ENCODE measurements around the gene COX6A2. TPM values are rescaled to one million over a fixed set of nuclear protein-coding genes. Genes with fewer than 3 reads are reported as not detected.

The COX6A2 gene
- total and polyA plus RNA-seq, 2 donors (not counting 3 experiments of a cell fraction or from before 2014, with no cell fraction given), result not detected

DNA sequence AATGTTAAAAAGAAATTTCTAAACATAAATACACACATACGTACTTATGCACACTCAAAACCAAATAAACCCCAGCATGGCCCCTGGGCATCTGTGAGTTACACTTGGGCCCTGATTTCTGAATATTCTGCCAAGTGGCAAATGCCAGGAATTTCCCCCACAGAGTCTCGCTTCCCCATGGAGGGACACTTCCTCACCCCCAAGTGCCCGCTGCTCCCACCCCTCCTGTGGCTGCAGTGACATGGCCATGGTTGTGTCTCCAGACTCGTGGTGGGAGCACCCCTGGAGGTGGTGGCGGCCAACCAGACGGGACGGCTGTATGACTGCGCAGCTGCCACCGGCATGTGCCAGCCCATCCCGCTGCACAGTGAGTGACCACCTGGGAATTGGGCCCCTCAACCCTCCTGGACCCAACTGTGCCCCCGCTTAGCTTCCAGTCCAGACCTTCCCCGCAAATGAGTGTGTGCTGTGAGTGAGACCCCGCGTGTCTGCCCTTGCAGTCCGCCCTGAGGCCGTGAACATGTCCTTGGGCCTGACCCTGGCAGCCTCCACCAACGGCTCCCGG, 31.0 kb downstream of the COX6A2 start:
- BruUV-seq (replicated peaks), result no TSS peak
- H3K9me3 ChIP-seq (replicated peaks; ENCODE audit: control insufficient read depth, insufficient read depth, low read length), result no peaks in the 10 kb centered on the region
- no peaks in the 10 kb centered on the region for H3K9me1 ChIP-seq (replicated peaks; ENCODE audit: control insufficient read depth, extremely low read depth, insufficient read depth, low read length)
- no peak overlapping the region for H3K4me3 ChIP-seq (replicated peaks in 1 of 3; ENCODE audit: insufficient read depth in 1 of 3, low read depth in 1 of 3, low read length in 3 of 3)
- H3K4me2 ChIP-seq (ENCODE audit: insufficient read depth, low read length), result no peak overlapping the region
- no peaks in the 10 kb centered on the region for H3K27me3 ChIP-seq (ENCODE audit: control insufficient read depth in 2 of 2, insufficient read depth in 2 of 2, low read length in 2 of 2)
- H4K20me1 ChIP-seq (replicated peaks; ENCODE audit: control insufficient read depth, extremely low read depth, insufficient read depth, low read length), result no peaks in the 10 kb centered on the region
- no peaks in the 10 kb centered on the region for H3K36me3 ChIP-seq (ENCODE audit: control insufficient read depth in 2 of 2, extremely low read depth in 1 of 2, insufficient read depth in 2 of 2, low read length in 2 of 2)
- dilution Hi-C loops (cut with MboI; ENCODE audit: extremely low pct_ligation_motif_present, low sequenced_read_pairs), result no loop called here
- no peak overlapping the region for H2AFZ ChIP-seq (ENCODE audit: low read depth, low read length)
- no peaks in the 10 kb centered on the region for H3K4me1 ChIP-seq (ENCODE audit: control insufficient read depth, extremely low read depth, insufficient read depth, low read length)
- no peak overlapping the region for H3K27ac ChIP-seq (ENCODE audit: insufficient read depth, low read depth, low read length)
- DNase-seq (ENCODE audit: low read depth, low spot score) (no peak), FAIRE-seq (no peak)
- ChIA-PET POLR2A (no interaction called here), CTCF (no interaction called here)
- H3K79me2 ChIP-seq (ENCODE audit: control insufficient read depth, insufficient read depth, low read length), result no peaks in the 10 kb centered on the region
- no peak overlapping the region for H3K9ac ChIP-seq (replicated peaks; ENCODE audit: extremely low read depth, insufficient read depth, low read length)
- intact Hi-C loops (cut with micrococcal nuclease), result no loop called here
- TF ChIP-seq POLR2A (IDR thresholded peaks at IDR 0.05; ENCODE audit: low read depth, low read length), result no peak
- TF ChIP-seq CTCF (IDR thresholded peaks at IDR 0.05; ENCODE audit: extremely low read depth in 1 of 2, insufficient read depth in 1 of 2, low read depth in 1 of 2, low read length in 2 of 2), result no peak
- no peak for TF ChIP-seq FOS (IDR thresholded peaks at IDR 0.05; ENCODE audit: borderline replicate concordance, insufficient read depth, low read length)

GRCh38 chr16:31395647-31396046, 32.5 kb downstream of the COX6A2 start:
- no peaks in the 10 kb centered on the region for H3K4me1 ChIP-seq (ENCODE audit: control insufficient read depth, extremely low read depth, insufficient read depth, low read length)
- FAIRE-seq, result no peak
- H3K4me3 ChIP-seq (replicated peaks in 1 of 3; ENCODE audit: insufficient read depth in 1 of 3, low read depth in 1 of 3, low read length in 3 of 3), result no peak overlapping the region
- BruUV-seq (replicated peaks), result no TSS peak
- H3K9me3 ChIP-seq (replicated peaks; ENCODE audit: control insufficient read depth, insufficient read depth, low read length), result no peaks in the 10 kb centered on the region
- H3K9ac ChIP-seq (replicated peaks; ENCODE audit: extremely low read depth, insufficient read depth, low read length), result no peak overlapping the region
- no peak for TF ChIP-seq FOS (IDR thresholded peaks at IDR 0.05; ENCODE audit: borderline replicate concordance, insufficient read depth, low read length)
- no peak for TF ChIP-seq EZH2 (IDR thresholded peaks at IDR 0.05; ENCODE audit: borderline replicate concordance, low read depth, low read length, severe bottlenecking)
- no peak for TF ChIP-seq JUN (IDR thresholded peaks at IDR 0.05; ENCODE audit: borderline replicate concordance, insufficient read depth, insufficient read length, low read depth)
- TF ChIP-seq GATA2 (IDR thresholded peaks at IDR 0.05; ENCODE audit: insufficient read depth, insufficient read length, low read depth, low read length), result no peak
- no peak for TF ChIP-seq POLR2AphosphoS5 (IDR thresholded peaks at IDR 0.05; ENCODE audit: insufficient read depth, low read depth, low read length)
- TF ChIP-seq MAX (IDR thresholded peaks at IDR 0.05; ENCODE audit: insufficient read depth, insufficient read length), result no peak
- no peak for TF ChIP-seq MYC (IDR thresholded peaks at IDR 0.05; ENCODE audit: low read depth, low read length)
- H3K4me2 ChIP-seq (ENCODE audit: insufficient read depth, low read length), result no peak overlapping the region
- no peak overlapping the region for H3K27ac ChIP-seq (ENCODE audit: insufficient read depth, low read depth, low read length)
- ChIA-PET CTCF (no interaction called here), POLR2A (no interaction called here)
- dilution Hi-C loops (cut with MboI; ENCODE audit: extremely low pct_ligation_motif_present, low sequenced_read_pairs), result no loop called here
- H2AFZ ChIP-seq (ENCODE audit: low read depth, low read length), result no peak overlapping the region
- no peaks in the 10 kb centered on the region for H3K36me3 ChIP-seq (ENCODE audit: control insufficient read depth in 2 of 2, extremely low read depth in 1 of 2, insufficient read depth in 2 of 2, low read length in 2 of 2)
- intact Hi-C loops (cut with micrococcal nuclease), result no loop called here
- no peaks in the 10 kb centered on the region for H4K20me1 ChIP-seq (replicated peaks; ENCODE audit: control insufficient read depth, extremely low read depth, insufficient read depth, low read length)
- H3K9me1 ChIP-seq (replicated peaks; ENCODE audit: control insufficient read depth, extremely low read depth, insufficient read depth, low read length), result no peaks in the 10 kb centered on the region
- H3K27me3 ChIP-seq (ENCODE audit: control insufficient read depth in 2 of 2, insufficient read depth in 2 of 2, low read length in 2 of 2), result no peaks in the 10 kb centered on the region
- no peak for DNase-seq (ENCODE audit: low read depth, low spot score)
- H3K79me2 ChIP-seq (ENCODE audit: control insufficient read depth, insufficient read depth, low read length), result no peaks in the 10 kb centered on the region
